HepG2 (cell line): ENCODE measurements around the gene DIAPH3. TPM values are rescaled to one million over a fixed set of nuclear protein-coding genes. Genes with fewer than 3 reads are reported as not detected.

Experiments used
- ATAC-seq: fragments of 200-7000 bp; cut with Tn5 transposase; 3 replicates; pipeline ENCODE4 v1.9.1; 2020; ENCODE audit warnings: mild to moderate bottlenecking, moderate library complexity
- BruUV-seq: library from RNA; stranded (reverse); fragments of 400-500 nt; replicated peaks from 2 replicates; lab custom pipeline; 2021; lab: Mats Ljungman, UMichigan
- CTCF ChIA-PET: fragments of 300-600 bp; formaldehyde crosslinking; extraction: SDS; loops from one replicate; lab custom pipeline; 2021; ENCODE audit warnings: low total read pairs, inconsistent platforms, low intra/inter-chr PET ratio; lab: Yijun Ruan, JAX
- POLR2A ChIA-PET: fragments of 350-600 bp; sonication (Branson Sonifier 250); formaldehyde crosslinking; loops from one replicate; lab custom pipeline; 2020; ENCODE audit warnings: antibody characterized with exemption, inconsistent platforms; lab: Yijun Ruan, JAX
- DNase-seq: peaks from one replicate; pipeline ENCODE4 v3.0.0-alpha.2; 2015; ENCODE audit warnings: low spot score
- FAIRE-seq: peaks from 3 replicates; lab custom pipeline; 2011; peaks lifted over from hg19 to GRCh38; lab: Jason Lieb, UNC
- H2AFZ ChIP-seq: one replicate; pipeline ENCODE4 v1.6.1; 2011; ENCODE audit warnings: low read length, inconsistent platforms
- H3K27ac ChIP-seq: fragments of 300-600 bp; 3 replicates; pipeline ENCODE4 v1.8.0; 2011; ENCODE audit warnings: mixed run types, mild to moderate bottlenecking, mixed read lengths, low read length, inconsistent platforms; ENCODE audit not compliant: insufficient read depth; ENCODE audit errors: extremely low read length
- H3K27me3 ChIP-seq, 2 experiments: fragments of 200-600 bp in 1 of 2; 2 replicates in 1 of 2; 3 replicates in 1 of 2; pipeline versions ENCODE4 v1.6.0 to v1.8.0; 2011; ENCODE audit warnings: low read length in 2 of 2, mild to moderate bottlenecking in 2 of 2, moderate library complexity in 2 of 2, inconsistent platforms in 1 of 2; ENCODE audit not compliant: insufficient read depth in 2 of 2, control insufficient read depth in 1 of 2
- H3K36me3 ChIP-seq, 2 experiments: fragments of 200-600 bp in 1 of 2; replicated peaks in 1 of 2; 2 replicates in 1 of 2; 3 replicates in 1 of 2; pipeline versions ENCODE4 v1.5.1 to v1.8.0; 2011; ENCODE audit warnings: low read length in 2 of 2, inconsistent platforms in 1 of 2; ENCODE audit not compliant: insufficient read depth in 2 of 2, control insufficient read depth in 1 of 2
- H3K4me1 ChIP-seq: 2 replicates; pipeline ENCODE4 v1.5.1; 2012; ENCODE audit warnings: low read length, inconsistent platforms; ENCODE audit not compliant: insufficient read depth
- H3K4me2 ChIP-seq: 2 replicates; pipeline ENCODE4 v1.6.0; 2011; ENCODE audit warnings: low read depth, low read length, inconsistent platforms
- H3K4me3 ChIP-seq, 3 experiments: fragments of 200-600 bp in 1 of 3; sonication (generic), shearing (Covaris generic) in 1 of 3; replicated peaks in 1 of 3; 2 replicates each; pipeline ENCODE4 v1.5.1; 2011 to 2016; ENCODE audit warnings: low read length in 3 of 3, inconsistent platforms in 2 of 3, low read depth in 2 of 3, mild to moderate bottlenecking in 2 of 3, control low read depth in 1 of 3, mixed read lengths in 1 of 3; ENCODE audit not compliant: insufficient read depth in 1 of 3
- H3K79me2 ChIP-seq: one replicate; pipeline ENCODE4 v1.6.1; 2011; ENCODE audit warnings: low read length, inconsistent platforms; ENCODE audit not compliant: insufficient read depth
- H3K9ac ChIP-seq: 2 replicates; pipeline ENCODE4 v1.6.0; 2011; ENCODE audit warnings: mild to moderate bottlenecking, low read depth, low read length, inconsistent platforms; ENCODE audit not compliant: insufficient read depth
- H3K9me3 ChIP-seq: 2 replicates; pipeline ENCODE4 v1.5.1; 2012; ENCODE audit warnings: mild to moderate bottlenecking, low read length
- H4K20me1 ChIP-seq: 2 replicates; pipeline ENCODE4 v1.6.0; 2011; ENCODE audit warnings: inconsistent platforms, mild to moderate bottlenecking, low read length, moderate library complexity; ENCODE audit not compliant: insufficient read depth
- CBX1 ChIP-seq: IDR thresholded peaks from one replicate; pipeline ENCODE4 v1.6.1; 2016; ENCODE audit warnings: antibody characterized with exemption, low read depth
- CCAR2 ChIP-seq: fragments of 200-400 bp; formaldehyde crosslinking; optimal IDR thresholded peaks from 2 replicates; pipeline ENCODE3; 2018; ENCODE audit warnings: low read depth, mild to moderate bottlenecking, low read length, moderate library complexity
- EEA1 ChIP-seq: sonication (generic); formaldehyde crosslinking; IDR thresholded peaks from 2 replicates; pipeline ENCODE4 v1.5.1; 2020; ENCODE audit warnings: mild to moderate bottlenecking, missing genetic modification reagents, borderline replicate concordance
- FLYWCH1 ChIP-seq: sonication (generic); formaldehyde crosslinking; IDR thresholded peaks from 2 replicates; pipeline ENCODE4 v1.8.1; 2023; ENCODE audit warnings: mild to moderate bottlenecking, missing genetic modification reagents
- REST ChIP-seq, 2 experiments: IDR thresholded peaks; 2 replicates each; pipeline ENCODE4 v1.6.1; 2011 to 2012; ENCODE audit warnings: low read length in 2 of 2, borderline replicate concordance in 1 of 2, low read depth in 1 of 2, mild to moderate bottlenecking in 1 of 2, moderate library complexity in 1 of 2
- U2AF1 ChIP-seq: fragments of 200-400 bp; formaldehyde crosslinking; optimal IDR thresholded peaks from 2 replicates; pipeline ENCODE3; 2017; ENCODE audit warnings: mild to moderate bottlenecking, low read depth, low read length
- ZBTB37 ChIP-seq: sonication (generic); formaldehyde crosslinking; IDR thresholded peaks from 2 replicates; pipeline ENCODE4 v1.4.0; 2020; ENCODE audit warnings: mild to moderate bottlenecking, missing genetic modification reagents
- ZNF280D ChIP-seq: sonication (generic); formaldehyde crosslinking; IDR thresholded peaks from 2 replicates; pipeline ENCODE4 v1.5.1; 2020; ENCODE audit warnings: mild to moderate bottlenecking, missing genetic modification reagents
- WGBS: methylation state at CpG from one replicate; pipeline ENCODE4 v1.1.6; 2017; ENCODE audit warnings: low lambda C conversion rate; 5-methylcytosine and 5-hydroxymethylcytosine counted together
- in situ Hi-C: cut with HindIII; loops from 2 replicates; pipeline ENCODE4 v1.10.0; 2017; ENCODE audit warnings: low pct_unique_long_range_greater_than_20kb; ENCODE audit not compliant: extremely low pct_ligation_motif_present
- intact Hi-C: fragments of 100-400 bp; cut with micrococcal nuclease; formaldehyde crosslinking; loops from one replicate; pipeline ENCODE4 v1.10.0; 2022; ENCODE audit not compliant: unreplicated experiment
- polyA plus RNA-seq, 8 experiments: library from polyadenylated mRNA; depleted of rRNA in 3 of 8; stranded (reverse) in 7 of 8; unstranded in 1 of 8; fragments of >200 nt; fragmentation: Illumina TruSeq in 4 of 8; extraction: Trizol in 4 of 8; gene quantifications; 2 replicates each; pipeline versions ENCODE4 v1.2.1 to v1.2.3, GENCODE V29; 2011 to 2016; ENCODE audit warnings: low read depth in 4 of 8, missing spikeins in 1 of 8, mixed read lengths in 1 of 8; ENCODE audit not compliant: insufficient read depth in 1 of 8
- total RNA-seq, 5 experiments: library from RNA; depleted of rRNA; stranded (reverse); fragments of >200 nt; fragmentation: Illumina TruSeq; extraction: Trizol; gene quantifications; 2 replicates each; pipeline ENCODE4 v1.2.3, GENCODE V29; 2016; ENCODE audit warnings: low read depth in 1 of 5
- TF ChIP-seq, protein P1 (sequence below): sonication (generic); formaldehyde crosslinking; IDR thresholded peaks from 2 replicates; pipeline ENCODE4 v1.8.1; 2023; ENCODE audit warnings: mild to moderate bottlenecking, missing genetic modification reagents, borderline replicate concordance

The DIAPH3 gene
- total and polyA plus RNA-seq, 2 of the 13 experiments (the other 11 are each of a cell fraction or from before 2014, with no cell fraction given), result 4.0 to 9.3 TPM

DNA sequence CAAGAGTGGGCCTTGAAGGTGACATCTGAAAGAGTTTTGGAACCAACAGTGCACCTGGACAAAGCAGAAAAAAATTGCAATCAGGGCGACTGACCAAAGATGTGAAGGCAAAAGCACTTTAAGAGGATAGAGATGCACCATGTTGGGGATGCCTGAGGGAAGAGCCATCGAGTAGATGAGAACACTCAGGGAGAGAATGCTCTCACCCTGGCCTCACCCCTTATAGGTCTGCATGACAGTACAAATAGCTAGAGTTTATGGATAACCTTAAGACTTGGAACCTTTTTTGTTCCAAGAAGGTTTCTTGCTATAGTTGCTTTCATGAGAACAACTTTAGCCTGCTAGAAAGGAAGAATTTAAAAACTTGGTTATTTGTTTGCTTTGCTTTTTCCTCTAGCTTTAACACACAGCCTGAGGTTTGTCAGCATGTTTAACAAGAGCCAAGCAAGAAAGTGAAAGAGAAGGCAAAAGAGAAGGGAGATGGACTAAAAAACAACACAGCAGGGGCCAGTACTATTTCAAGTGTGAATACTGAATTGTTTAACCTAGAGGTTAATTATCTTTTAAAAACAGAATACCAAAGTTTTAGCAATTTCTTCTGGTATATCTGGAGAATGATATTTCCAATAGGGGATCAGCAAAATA, 418.9 kb downstream of the DIAPH3 start:
- 70% methylated on average over 2 of the region's 2 CpGs for WGBS
- in situ Hi-C loops, result no loop called here
- no peak for FAIRE-seq
- ATAC-seq, result no peak
- Histone ChIP-seq H3K27ac (no peak overlapping the region), H3K4me3 (no peak overlapping the region), H3K4me1 (0 out of 2 replicates have a peak, but pooled peaks cover 4% of the 10 kb centered on the region), H3K9ac (no peak overlapping the region), H3K9me3 (no peaks in the 10 kb centered on the region), H3K36me3 (no peaks in the 10 kb centered on the region), H3K27me3 (no peaks in the 10 kb centered on the region), H4K20me1 (no peaks in the 10 kb centered on the region), H3K4me2 (no peak overlapping the region), H2AFZ (no peak overlapping the region), H3K79me2 (no peaks in the 10 kb centered on the region)
- TF ChIP-seq ZBTB37 (no peak), FLYWCH1 (CRISPR knock-in tag) (no peak), EEA1 (no peak)
- intact Hi-C loops, result no loop called here
- no peak for DNase-seq
- BruUV-seq, result no TSS peak
- CTCF ChIA-PET, result no interaction called here
- POLR2A ChIA-PET, result no interaction called here

DNA sequence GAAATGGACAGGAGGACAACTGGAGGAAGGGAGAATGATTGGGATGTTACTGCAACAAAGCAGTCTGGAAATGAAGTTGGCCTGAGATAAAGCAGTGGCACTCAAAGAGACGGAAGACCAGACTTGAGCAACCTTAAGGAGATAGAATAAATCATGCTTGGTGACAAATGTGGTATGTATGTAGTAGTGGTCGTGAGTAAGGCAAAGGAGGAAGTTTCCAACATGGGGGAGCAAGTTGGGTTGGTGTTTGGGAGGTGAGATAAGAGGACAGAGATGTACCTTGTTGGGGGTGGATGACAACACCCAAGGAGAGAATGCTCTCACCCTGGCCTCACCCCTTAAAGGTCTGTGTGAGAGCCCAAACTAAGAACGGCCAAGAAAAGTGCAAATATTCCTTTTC, 420.5 kb downstream of the DIAPH3 start:
- H3K4me1 ChIP-seq, result 0 out of 2 replicates have a peak, but pooled peaks cover 4% of the 10 kb centered on the region
- WGBS, result 96% methylated on average over 3 of the region's 3 CpGs
- TF ChIP-seq ZNF280D (CRISPR knock-in tag), result no peak
- TF ChIP-seq REST (IDR thresholded peaks at IDR 0.05; ENCODE audit: borderline replicate concordance in 1 of 2, low read depth in 1 of 2, low read length in 2 of 2), result no peak
- TF ChIP-seq U2AF1, result no peak
- TF ChIP-seq CBX1, result no peak
- TF ChIP-seq CCAR2, result no peak
- TF ChIP-seq, protein P1, sequence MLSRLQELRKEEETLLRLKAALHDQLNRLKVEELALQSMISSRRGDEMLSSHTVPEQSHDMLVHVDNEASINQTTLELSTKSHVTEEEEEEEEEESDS (CRISPR knock-in tag), result no peak

More for the DNA sequence above, 420.5 kb downstream of the DIAPH3 start:
- BruUV-seq, result no TSS peak
- H4K20me1 ChIP-seq, result no peaks in the 10 kb centered on the region
- no peaks in the 10 kb centered on the region for H3K27me3 ChIP-seq
- FAIRE-seq, result no peak
- no peaks in the 10 kb centered on the region for H3K36me3 ChIP-seq
- H3K9ac ChIP-seq, result no peak overlapping the region
- no peak overlapping the region for H3K27ac ChIP-seq
- in situ Hi-C loops (no loop called here), intact Hi-C loops (no loop called here)
- no peaks in the 10 kb centered on the region for H3K79me2 ChIP-seq
- H3K9me3 ChIP-seq, result no peaks in the 10 kb centered on the region
- H3K4me2 ChIP-seq, result no peak overlapping the region
- no peak overlapping the region for H3K4me3 ChIP-seq
- CTCF ChIA-PET, result no interaction called here
- POLR2A ChIA-PET, result no interaction called here
- no peak for DNase-seq
- ATAC-seq, result no peak
- no peak overlapping the region for H2AFZ ChIP-seq
